OCI-LY3 (cell line): ENCODE results near the gene PLCB2.

Source experiments
- H2AFZ ChIP-seq: fragments of 200-600, 300-600 bp; shearing (Covaris generic); 2 replicates; pipeline ENCODE4 v1.6.0; 2014; ENCODE audit warnings: antibody characterized with exemption, low read depth, low read length
- H3K27ac ChIP-seq: fragments of 200-600, 300-600 bp; sonication (generic); 2 replicates; pipeline ENCODE4 v1.5.1; 2014; ENCODE audit warnings: mild to moderate bottlenecking, low read length, moderate library complexity, mixed read lengths
- H3K27me3 ChIP-seq: fragments of 200-600, 300-600 bp; sonication (generic); 2 replicates; pipeline ENCODE4 v1.6.1; 2014; ENCODE audit warnings: low read depth, low read length, mixed read lengths
- H3K36me3 ChIP-seq: fragments of 200-600, 300-600 bp; sonication (generic); replicated peaks from 2 replicates; pipeline ENCODE3; 2014; ENCODE audit warnings: low read depth, low read length, mixed read lengths
- H3K4me1 ChIP-seq: fragments of 300-600, 200-600 bp; sonication (generic); 2 replicates; pipeline ENCODE4 v1.6.1; 2014; ENCODE audit warnings: low read length, mixed read lengths
- H3K4me2 ChIP-seq: fragments of 200-600, 300-600 bp; sonication (generic); 2 replicates; pipeline ENCODE4 v1.6.1; 2014; ENCODE audit warnings: low read length, mixed read lengths
- H3K4me3 ChIP-seq: fragments of 300-600, 200-600 bp; sonication (generic); 2 replicates; pipeline ENCODE4 v1.5.1; 2014; ENCODE audit warnings: antibody characterized with exemption, mild to moderate bottlenecking, low read length, moderate library complexity
- H3K79me2 ChIP-seq: fragments of 300-600, 200-600 bp; shearing (Covaris generic); 2 replicates; pipeline ENCODE4 v1.6.1; 2014; ENCODE audit warnings: mild to moderate bottlenecking, low read length, mixed read lengths
- H3K9ac ChIP-seq: fragments of 300-600, 200-600 bp; shearing (Covaris generic); 2 replicates; pipeline ENCODE4 v1.6.0; 2014; ENCODE audit warnings: mild to moderate bottlenecking, low read length, moderate library complexity
- H3K9me3 ChIP-seq: fragments of 200-600, 300-600 bp; shearing (Covaris generic); 2 replicates; pipeline ENCODE4 v1.6.1; 2014; ENCODE audit warnings: low read length, mixed read lengths; ENCODE audit not compliant: insufficient read depth
- H4K20me1 ChIP-seq: fragments of 200-600, 300-600 bp; sonication (generic); 2 replicates; pipeline ENCODE4 v1.6.1; 2016; ENCODE audit warnings: low read length, mixed read lengths; ENCODE audit not compliant: insufficient read depth
- CTCF ChIP-seq: fragments of 200-600, 300-600 bp; sonication (generic); IDR thresholded peaks from 2 replicates; pipeline ENCODE4 v1.5.1; 2014; ENCODE audit warnings: antibody characterized with exemption, low read length, low read depth
- EZH2phosphoT487 ChIP-seq: fragments of 200-600 bp; shearing (Covaris generic); IDR thresholded peaks from 2 replicates; pipeline ENCODE4 v1.6.1; 2018; ENCODE audit warnings: antibody characterized with exemption, mixed run types, low read depth

The PLCB2 gene

GRCh38 chr15:40254452-40254851 is 53.3 kb downstream of the PLCB2 start:
- peak; percentile 15; the same call in 1 of the 2 replicates for TF ChIP-seq CTCF
- TF ChIP-seq EZH2phosphoT487, result no peak
- no peak overlapping the region for H3K4me2 ChIP-seq
- H4K20me1 ChIP-seq, result no peaks in the 10 kb centered on the region
- no peaks in the 10 kb centered on the region for H3K9me3 ChIP-seq
- no peaks in the 10 kb centered on the region for H3K79me2 ChIP-seq
- no peak overlapping the region for H3K4me3 ChIP-seq
- H3K27ac ChIP-seq, result no peak overlapping the region
- H2AFZ ChIP-seq, result no peak overlapping the region
- peaks cover 6% of the 10 kb centered on the region for H3K4me1 ChIP-seq
- H3K9ac ChIP-seq, result no peak overlapping the region
- H3K27me3 ChIP-seq, result peaks cover 8% of the 10 kb centered on the region
- no peaks in the 10 kb centered on the region for H3K36me3 ChIP-seq

- Histone ChIP-seq H3K9me3 (no peaks in the 10 kb centered on the region), H3K9ac (peak overlapping the region; percentile 71), H3K4me3 (peak overlapping the region; percentile 87), H3K27ac (no peak overlapping the region), H2AFZ (peak overlapping the region; percentile 67), H4K20me1 (no peaks in the 10 kb centered on the region), H3K4me2 (peak overlapping the region; percentile 88), H3K27me3 (peaks cover 8% of the 10 kb centered on the region), H3K79me2 (no peaks in the 10 kb centered on the region), H3K36me3 (no peaks in the 10 kb centered on the region), H3K4me1 (peaks cover 6% of the 10 kb centered on the region)
- TF ChIP-seq EZH2phosphoT487 (no peak), CTCF (no peak)
Observed at GRCh38 chr15:40253167-40253790, 54.5 kb downstream of the PLCB2 start.

- Histone ChIP-seq H3K4me2 (peak overlapping the region; percentile 88), H3K27ac (no peak overlapping the region), H3K79me2 (no peaks in the 10 kb centered on the region), H3K4me1 (peaks cover 6% of the 10 kb centered on the region), H4K20me1 (no peaks in the 10 kb centered on the region), H3K4me3 (peak overlapping the region; percentile 87), H3K36me3 (no peaks in the 10 kb centered on the region), H3K27me3 (peaks cover 8% of the 10 kb centered on the region), H3K9ac (peak overlapping the region; percentile 71), H2AFZ (peak overlapping the region; percentile 67), H3K9me3 (no peaks in the 10 kb centered on the region)
- TF ChIP-seq CTCF, result peak; percentile 20; the same call in 1 of the 2 replicates
- TF ChIP-seq EZH2phosphoT487, result no peak
Observed at GRCh38 chr15:40252438-40253166, 55.1 kb downstream of the PLCB2 start.

- H3K27me3 ChIP-seq, result peaks cover 8% of the 10 kb centered on the region
- peaks cover 6% of the 10 kb centered on the region for H3K4me1 ChIP-seq
- H3K9me3 ChIP-seq, result no peaks in the 10 kb centered on the region
- TF ChIP-seq CTCF, result no peak
- TF ChIP-seq EZH2phosphoT487, result no peak
- no peaks in the 10 kb centered on the region for H3K36me3 ChIP-seq
- peak overlapping the region; percentile 88 for H3K4me2 ChIP-seq
- no peaks in the 10 kb centered on the region for H4K20me1 ChIP-seq
- H3K79me2 ChIP-seq, result no peaks in the 10 kb centered on the region
- no peak overlapping the region for H3K27ac ChIP-seq
- H2AFZ ChIP-seq, result peak overlapping the region; percentile 67; the same call in 1 of the 2 replicates
- H3K9ac ChIP-seq, result peak overlapping the region; percentile 71; the same call in 1 of the 2 replicates
- peak overlapping the region; percentile 87 for H3K4me3 ChIP-seq
Observed at GRCh38 chr15:40252141-40252437, 55.6 kb downstream of the PLCB2 start.
